IPS-NIHi11 (cell line): ENCODE measurements around the gene CD52.

Experiments used
- DNase-seq: peaks from one replicate; pipeline ENCODE4 v3.0.0; 2012; ENCODE audit warnings: mixed read lengths, low spot score

CD52 gene

GRCh38 chr1:26317612-26318337 lies at the start of gene CD52:
TSS of gene CD52 (plus strand) at chr1:26317958. CDS start at chr1:26318018, 60 bp downstream.
- peak; percentile 68 for DNase-seq

- no peak for DNase-seq
Observed at GRCh38 chr1:26268290-26269197, 49.2 kb upstream of the CD52 start.

GRCh38 chr1:26269198-26269550 lies 48.6 kb upstream of the CD52 start:
- DNase-seq: no peak

GRCh38 chr1:26274801-26275425 lies 42.8 kb upstream of the CD52 start:
- no peak for DNase-seq

- DNase-seq: peak; percentile 85
Observed at GRCh38 chr1:26275580-26276431, 42.0 kb upstream of the CD52 start.

- no peak for DNase-seq
Observed at GRCh38 chr1:26276432-26276838, 41.3 kb upstream of the CD52 start.

GRCh38 chr1:26277261-26277661 lies 40.5 kb upstream of the CD52 start:
- no peak for DNase-seq

- no peak for DNase-seq
Observed at GRCh38 chr1:26277719-26278118, 40.0 kb upstream of the CD52 start.

GRCh38 chr1:26278303-26278702 lies 39.5 kb upstream of the CD52 start:
- no peak for DNase-seq

- DNase-seq: no peak
Observed at GRCh38 chr1:26278724-26279455, 38.9 kb upstream of the CD52 start.

GRCh38 chr1:26279456-26280332 lies 38.1 kb upstream of the CD52 start, which contains the start of gene SH3BGRL3:
TSS of gene SH3BGRL3 (plus strand) at chr1:26280086. CDS start at chr1:26280156, 70 bp downstream.
- DNase-seq: peak; percentile 91

GRCh38 chr1:26280333-26281042 lies 37.3 kb upstream of the CD52 start:
- peak; percentile 59 for DNase-seq

GRCh38 chr1:26281091-26281958 lies 36.4 kb upstream of the CD52 start:
- DNase-seq: no peak

GRCh38 chr1:26281971-26282370 lies 35.8 kb upstream of the CD52 start:
- peak; percentile 88 for DNase-seq

GRCh38 chr1:26282401-26282918 lies 35.3 kb upstream of the CD52 start:
- no peak for DNase-seq

- DNase-seq: no peak
Observed at GRCh38 chr1:26283279-26283853, 34.4 kb upstream of the CD52 start.

- DNase-seq: no peak
Observed at GRCh38 chr1:26283871-26284596, 33.7 kb upstream of the CD52 start.
